ENCODE results near the gene PNKD.

The PNKD gene

DNA sequence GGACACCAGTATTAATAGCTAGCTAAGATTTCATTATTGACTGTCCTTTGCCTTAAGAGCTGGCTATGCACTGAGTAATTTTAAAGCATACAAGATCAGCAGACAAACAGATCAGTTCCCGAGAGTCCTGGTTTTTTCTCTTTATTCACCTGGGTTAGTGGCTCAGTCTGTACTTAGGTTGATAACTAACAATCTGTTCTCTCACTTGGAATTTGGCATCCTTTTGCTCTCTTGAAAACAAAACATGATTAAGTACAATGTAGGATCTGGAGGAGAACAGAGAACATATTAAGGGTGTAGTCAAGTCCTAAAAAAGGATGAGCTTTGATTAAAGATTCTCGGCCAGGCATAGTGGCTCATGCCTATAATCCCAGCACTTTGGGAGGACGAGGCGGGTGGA, 36.8 kb upstream of the PNKD start:
- H3K27ac ChIP-seq (ENCODE audit: insufficient read depth, low read length, poor library complexity, severe bottlenecking): no peak overlapping the region
- peaks cover 26% of the 10 kb centered on the region for H3K4me1 ChIP-seq (ENCODE audit: control insufficient read depth, insufficient read depth, low read length, poor library complexity, severe bottlenecking)
- H3K36me3 ChIP-seq (ENCODE audit: control insufficient read depth, insufficient read depth, low read length): peaks cover 74% of the 10 kb centered on the region
- DNase-seq: no peak
- H3K9me3 ChIP-seq (ENCODE audit: control insufficient read depth, low read length): no peaks in the 10 kb centered on the region
- H3K27me3 ChIP-seq (replicated peaks; ENCODE audit: control insufficient read depth, insufficient read depth, low read length, poor library complexity, severe bottlenecking): no peaks in the 10 kb centered on the region
- H3K4me3 ChIP-seq (ENCODE audit: insufficient read depth, low read depth, low read length, poor library complexity, severe bottlenecking): no peak overlapping the region

- peaks cover 19% of the 10 kb centered on the region for H3K4me1 ChIP-seq (ENCODE audit: control insufficient read depth, insufficient read depth, low read length, poor library complexity, severe bottlenecking)
- no peak for DNase-seq
- no peaks in the 10 kb centered on the region for H3K27me3 ChIP-seq (replicated peaks; ENCODE audit: control insufficient read depth, insufficient read depth, low read length, poor library complexity, severe bottlenecking)
- no peaks in the 10 kb centered on the region for H3K9me3 ChIP-seq (ENCODE audit: control insufficient read depth, low read length)
- H3K36me3 ChIP-seq (ENCODE audit: control insufficient read depth, insufficient read depth, low read length): peaks cover 84% of the 10 kb centered on the region
- no peak overlapping the region for H3K4me3 ChIP-seq (ENCODE audit: insufficient read depth, low read depth, low read length, poor library complexity, severe bottlenecking)
- no peak overlapping the region for H3K27ac ChIP-seq (ENCODE audit: insufficient read depth, low read length, poor library complexity, severe bottlenecking)
These were observed 35.8 kb upstream of the PNKD start for GRCh38 chr2:218234521-218234920.

DNA sequence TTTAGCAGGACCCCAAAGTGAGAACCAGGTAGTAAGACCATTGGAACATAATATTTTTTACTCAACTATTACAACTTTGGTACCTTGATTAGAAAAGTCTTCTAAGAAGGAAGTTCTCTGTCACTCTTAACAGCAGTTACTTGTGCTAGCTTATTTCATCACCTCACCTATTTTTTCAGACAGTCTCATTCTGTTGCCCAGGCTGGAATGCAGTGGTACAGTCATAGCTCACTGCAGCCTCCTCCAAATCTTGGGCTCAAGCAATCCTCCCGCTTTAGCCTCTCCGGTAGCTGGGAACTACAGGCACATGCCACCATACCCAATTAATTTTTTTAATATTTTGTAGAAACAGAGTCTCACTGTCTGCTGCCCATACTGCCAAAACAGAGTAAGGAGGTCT, 35.3 kb upstream of the PNKD start:
- Histone ChIP-seq H3K9me3 (ENCODE audit: control insufficient read depth, low read length) (no peaks in the 10 kb centered on the region), H3K36me3 (ENCODE audit: control insufficient read depth, insufficient read depth, low read length) (peaks cover 89% of the 10 kb centered on the region), H3K4me3 (ENCODE audit: insufficient read depth, low read depth, low read length, poor library complexity, severe bottlenecking) (no peak overlapping the region), H3K27me3 (replicated peaks; ENCODE audit: control insufficient read depth, insufficient read depth, low read length, poor library complexity, severe bottlenecking) (no peaks in the 10 kb centered on the region), H3K4me1 (ENCODE audit: control insufficient read depth, insufficient read depth, low read length, poor library complexity, severe bottlenecking) (peaks cover 14% of the 10 kb centered on the region), H3K27ac (ENCODE audit: insufficient read depth, low read length, poor library complexity, severe bottlenecking) (no peak overlapping the region)
- no peak for DNase-seq

DNA sequence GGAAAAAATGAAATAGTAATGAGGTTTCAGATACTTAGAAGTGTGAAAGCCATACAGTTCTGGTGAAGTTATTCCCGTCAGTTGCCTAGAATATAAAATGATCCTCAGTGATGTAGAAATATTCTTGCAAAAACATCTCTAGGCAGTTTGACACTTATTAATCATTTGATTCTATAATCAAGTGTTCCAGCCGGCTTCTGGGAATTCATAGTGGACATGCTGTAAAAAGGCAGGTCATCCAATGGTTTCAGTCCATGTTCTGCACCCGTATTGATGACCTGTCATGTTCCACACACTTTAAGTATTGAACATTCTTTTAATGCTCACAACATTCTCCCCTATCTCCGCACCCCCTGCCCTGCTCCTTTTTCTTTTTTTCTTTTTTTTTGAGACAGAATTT, 33.5 kb upstream of the PNKD start:
- no peaks in the 10 kb centered on the region for H3K9me3 ChIP-seq (ENCODE audit: control insufficient read depth, low read length)
- H3K4me1 ChIP-seq (ENCODE audit: control insufficient read depth, insufficient read depth, low read length, poor library complexity, severe bottlenecking): no peaks in the 10 kb centered on the region
- DNase-seq: no peak
- peaks cover 94% of the 10 kb centered on the region for H3K36me3 ChIP-seq (ENCODE audit: control insufficient read depth, insufficient read depth, low read length)
- no peak overlapping the region for H3K4me3 ChIP-seq (ENCODE audit: insufficient read depth, low read depth, low read length, poor library complexity, severe bottlenecking)
- no peaks in the 10 kb centered on the region for H3K27me3 ChIP-seq (replicated peaks; ENCODE audit: control insufficient read depth, insufficient read depth, low read length, poor library complexity, severe bottlenecking)
- no peak overlapping the region for H3K27ac ChIP-seq (ENCODE audit: insufficient read depth, low read length, poor library complexity, severe bottlenecking)

DNA sequence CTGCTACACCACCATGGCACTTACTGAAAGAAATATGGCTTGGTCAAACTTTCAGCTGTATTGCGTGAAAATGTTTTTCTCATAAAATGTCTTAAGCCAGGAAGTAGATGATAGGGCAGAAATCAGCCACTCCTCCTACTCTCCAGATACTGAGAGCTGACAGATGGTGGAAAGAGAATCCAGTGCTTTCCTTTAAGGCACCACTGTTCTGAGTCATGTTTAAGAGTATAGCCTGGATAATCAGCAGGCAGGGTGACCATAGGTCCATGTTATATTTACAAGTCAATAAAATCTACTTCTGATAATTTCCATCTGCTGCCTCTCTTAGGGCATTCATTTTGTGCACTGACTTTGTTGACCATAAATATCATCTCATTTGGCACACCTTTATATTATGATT, 31.4 kb upstream of the PNKD start:
- H3K9me3 ChIP-seq (ENCODE audit: control insufficient read depth, low read length): no peaks in the 10 kb centered on the region
- H3K36me3 ChIP-seq (ENCODE audit: control insufficient read depth, insufficient read depth, low read length): peaks cover 97% of the 10 kb centered on the region
- H3K4me1 ChIP-seq (ENCODE audit: control insufficient read depth, insufficient read depth, low read length, poor library complexity, severe bottlenecking): no peaks in the 10 kb centered on the region
- no peaks in the 10 kb centered on the region for H3K27me3 ChIP-seq (replicated peaks; ENCODE audit: control insufficient read depth, insufficient read depth, low read length, poor library complexity, severe bottlenecking)
- H3K4me3 ChIP-seq (ENCODE audit: insufficient read depth, low read depth, low read length, poor library complexity, severe bottlenecking): no peak overlapping the region
- no peak overlapping the region for H3K27ac ChIP-seq (ENCODE audit: insufficient read depth, low read length, poor library complexity, severe bottlenecking)
- no peak for DNase-seq

DNA sequence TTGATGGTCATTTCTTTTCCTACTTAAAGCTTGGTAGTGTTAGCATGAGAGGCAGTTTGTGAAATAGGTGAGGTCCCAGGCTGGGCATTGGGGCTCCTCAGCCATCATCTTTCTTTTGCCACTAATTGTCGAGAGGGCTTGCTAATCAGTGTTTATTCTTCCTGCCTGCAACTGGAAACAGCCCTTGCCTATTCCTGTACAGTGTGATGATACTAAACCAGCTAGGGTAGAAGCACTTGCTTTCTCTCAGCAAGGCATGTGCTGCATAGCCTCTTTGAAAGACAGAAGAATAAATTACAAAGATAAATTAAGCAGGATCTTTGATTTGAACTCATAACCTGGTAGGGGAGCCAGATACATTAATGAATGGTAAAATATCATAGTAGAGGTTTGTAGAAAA, 26.1 kb upstream of the PNKD start:
- Histone ChIP-seq H3K9me3 (ENCODE audit: control insufficient read depth, low read length) (no peaks in the 10 kb centered on the region), H3K27me3 (replicated peaks; ENCODE audit: control insufficient read depth, insufficient read depth, low read length, poor library complexity, severe bottlenecking) (no peaks in the 10 kb centered on the region), H3K27ac (ENCODE audit: insufficient read depth, low read length, poor library complexity, severe bottlenecking) (no peak overlapping the region), H3K36me3 (ENCODE audit: control insufficient read depth, insufficient read depth, low read length) (peaks cover 97% of the 10 kb centered on the region), H3K4me3 (ENCODE audit: insufficient read depth, low read depth, low read length, poor library complexity, severe bottlenecking) (no peak overlapping the region), H3K4me1 (ENCODE audit: control insufficient read depth, insufficient read depth, low read length, poor library complexity, severe bottlenecking) (no peaks in the 10 kb centered on the region)
- no peak for DNase-seq

- DNase-seq: no peak
- no peaks in the 10 kb centered on the region for H3K4me1 ChIP-seq (ENCODE audit: control insufficient read depth, insufficient read depth, low read length, poor library complexity, severe bottlenecking)
- no peaks in the 10 kb centered on the region for H3K9me3 ChIP-seq (ENCODE audit: control insufficient read depth, low read length)
- no peak overlapping the region for H3K4me3 ChIP-seq (ENCODE audit: insufficient read depth, low read depth, low read length, poor library complexity, severe bottlenecking)
- H3K27ac ChIP-seq (ENCODE audit: insufficient read depth, low read length, poor library complexity, severe bottlenecking): no peak overlapping the region
- H3K36me3 ChIP-seq (ENCODE audit: control insufficient read depth, insufficient read depth, low read length): peaks cover 97% of the 10 kb centered on the region
- no peaks in the 10 kb centered on the region for H3K27me3 ChIP-seq (replicated peaks; ENCODE audit: control insufficient read depth, insufficient read depth, low read length, poor library complexity, severe bottlenecking)
These were observed 25.7 kb upstream of the PNKD start for GRCh38 chr2:218244665-218245064.

GRCh38 chr2:218245214-218245613, 25.1 kb upstream of the PNKD start:
- Histone ChIP-seq H3K27me3 (replicated peaks; ENCODE audit: control insufficient read depth, insufficient read depth, low read length, poor library complexity, severe bottlenecking) (no peaks in the 10 kb centered on the region), H3K4me1 (ENCODE audit: control insufficient read depth, insufficient read depth, low read length, poor library complexity, severe bottlenecking) (no peaks in the 10 kb centered on the region), H3K27ac (ENCODE audit: insufficient read depth, low read length, poor library complexity, severe bottlenecking) (no peak overlapping the region), H3K4me3 (ENCODE audit: insufficient read depth, low read depth, low read length, poor library complexity, severe bottlenecking) (no peak overlapping the region), H3K36me3 (ENCODE audit: control insufficient read depth, insufficient read depth, low read length) (peaks cover 97% of the 10 kb centered on the region), H3K9me3 (ENCODE audit: control insufficient read depth, low read length) (no peaks in the 10 kb centered on the region)
- DNase-seq: no peak

GRCh38 chr2:218249691-218250090, 20.6 kb upstream of the PNKD start:
- no peaks in the 10 kb centered on the region for H3K4me1 ChIP-seq (ENCODE audit: control insufficient read depth, insufficient read depth, low read length, poor library complexity, severe bottlenecking)
- H3K27ac ChIP-seq (ENCODE audit: insufficient read depth, low read length, poor library complexity, severe bottlenecking): no peak overlapping the region
- DNase-seq: no peak
- H3K4me3 ChIP-seq (ENCODE audit: insufficient read depth, low read depth, low read length, poor library complexity, severe bottlenecking): no peak overlapping the region
- H3K9me3 ChIP-seq (ENCODE audit: control insufficient read depth, low read length): no peaks in the 10 kb centered on the region
- H3K27me3 ChIP-seq (replicated peaks; ENCODE audit: control insufficient read depth, insufficient read depth, low read length, poor library complexity, severe bottlenecking): no peaks in the 10 kb centered on the region
- peaks cover 97% of the 10 kb centered on the region for H3K36me3 ChIP-seq (ENCODE audit: control insufficient read depth, insufficient read depth, low read length)

GRCh38 chr2:218252509-218253231, 17.6 kb upstream of the PNKD start:
- Histone ChIP-seq H3K4me3 (ENCODE audit: insufficient read depth, low read depth, low read length, poor library complexity, severe bottlenecking) (no peak overlapping the region), H3K36me3 (ENCODE audit: control insufficient read depth, insufficient read depth, low read length) (peaks cover 80% of the 10 kb centered on the region), H3K9me3 (ENCODE audit: control insufficient read depth, low read length) (no peaks in the 10 kb centered on the region), H3K4me1 (ENCODE audit: control insufficient read depth, insufficient read depth, low read length, poor library complexity, severe bottlenecking) (peaks cover 5% of the 10 kb centered on the region), H3K27ac (ENCODE audit: insufficient read depth, low read length, poor library complexity, severe bottlenecking) (peak overlapping the region; percentile 40), H3K27me3 (replicated peaks; ENCODE audit: control insufficient read depth, insufficient read depth, low read length, poor library complexity, severe bottlenecking) (no peaks in the 10 kb centered on the region)
- no peak for DNase-seq

Data from effector memory CD4-positive, alpha-beta T cell (primary cell).